Stimulated activated CD4-positive, alpha-beta T cell treated with anti-CD3 and anti-CD28 coated beads, Interleukin-15, amount 100 ng/mL, for 24 hours (primary cell): ENCODE results near the gene PFDN6.
A peak's percentile ranks its signal among the peaks of the same experiment; 100 is the strongest.

Source experiments
- DNase-seq: peaks from one replicate; pipeline ENCODE4 v3.0.0-alpha.2; 2020

PFDN6 gene

GRCh38 chr6:33296797-33297405, 7.5 kb downstream of the PFDN6 start:
- DNase-seq, result no peak

- no peak for DNase-seq
Observed at GRCh38 chr6:33297406-33297955, 8.1 kb downstream of the PFDN6 start.

DNA sequence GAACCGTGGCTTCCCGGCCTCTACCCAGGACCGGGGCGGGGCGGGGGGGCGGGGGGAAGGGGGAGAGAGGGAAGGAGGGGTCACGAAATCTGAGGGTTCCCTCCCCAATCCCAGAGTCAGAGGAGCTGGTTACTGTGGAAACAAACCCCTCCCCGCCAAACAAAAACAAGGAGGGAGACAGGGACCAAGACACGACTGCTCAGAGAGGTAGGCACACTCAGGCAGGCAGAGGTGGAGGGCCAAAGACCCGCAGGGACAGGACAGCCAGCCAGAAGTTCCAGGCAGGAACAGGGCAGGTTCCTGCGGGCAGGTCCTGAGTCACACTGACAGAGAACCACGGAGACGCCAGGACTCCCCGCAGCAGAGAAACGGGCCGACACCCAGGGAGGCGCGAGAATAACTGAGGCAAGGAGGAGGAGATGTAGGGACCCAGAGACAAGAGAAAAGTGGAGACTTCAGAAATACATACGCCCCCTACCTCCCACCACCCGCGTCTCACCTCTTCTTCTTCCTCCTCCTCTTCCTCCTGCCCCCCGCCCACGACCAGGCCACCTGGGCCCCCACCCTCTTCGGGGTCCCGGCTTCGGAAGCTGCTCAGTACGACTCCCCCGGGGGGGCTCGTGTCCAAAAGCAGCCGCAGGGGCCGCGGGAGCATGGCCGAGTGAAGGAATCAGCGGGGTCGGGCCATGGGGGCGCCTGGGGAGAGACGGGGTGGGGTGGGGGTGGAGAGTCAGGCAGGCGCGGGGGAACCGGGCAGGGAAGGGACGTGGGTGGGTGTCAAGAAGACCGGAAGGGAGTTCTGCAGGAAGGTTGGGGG, 8.8 kb downstream of the PFDN6 start:
- peak; percentile 76 for DNase-seq

GRCh38 chr6:33298773-33299236, 9.4 kb downstream of the PFDN6 start, which contains the start of gene RGL2:
TSS of gene RGL2 (minus strand) at chr6:33298942. CDS start at chr6:33298610, 332 bp downstream.
- DNase-seq, result peak; percentile 71

DNA sequence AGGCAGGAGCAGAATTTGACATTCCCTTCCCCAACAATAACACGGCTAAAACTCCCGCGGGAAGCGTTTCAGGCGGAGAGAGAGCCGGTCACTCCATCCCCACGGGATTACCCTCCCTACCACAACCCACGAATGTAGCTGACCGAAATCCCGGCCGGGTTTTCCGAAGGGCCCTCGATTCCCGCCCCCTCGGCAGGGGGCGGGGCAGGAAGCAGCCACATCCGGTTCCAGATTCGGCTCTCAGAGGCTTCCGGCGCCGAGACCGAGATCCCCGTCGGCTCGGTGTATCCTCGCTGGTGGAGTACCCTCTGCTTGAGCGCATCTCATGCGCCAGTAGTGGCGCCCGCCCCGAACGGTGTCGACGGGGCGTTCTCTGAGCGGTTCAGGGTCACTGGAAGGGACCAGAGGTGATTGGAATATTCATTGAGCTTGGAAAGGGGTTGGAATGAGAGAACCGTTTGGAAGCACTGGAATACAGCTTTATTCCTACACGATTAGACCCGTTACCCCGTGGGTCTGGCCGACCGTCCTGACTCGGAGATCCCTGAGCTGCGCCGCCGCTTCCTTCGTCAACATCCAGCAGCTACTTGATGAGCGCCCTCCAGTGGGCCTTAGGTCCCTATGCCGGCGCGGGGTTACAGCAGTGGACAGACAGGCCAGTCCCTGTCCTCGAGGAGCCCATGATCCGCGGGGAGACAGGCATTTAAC, 10.0 kb downstream of the PFDN6 start:
- peak; percentile 95 for DNase-seq

DNA sequence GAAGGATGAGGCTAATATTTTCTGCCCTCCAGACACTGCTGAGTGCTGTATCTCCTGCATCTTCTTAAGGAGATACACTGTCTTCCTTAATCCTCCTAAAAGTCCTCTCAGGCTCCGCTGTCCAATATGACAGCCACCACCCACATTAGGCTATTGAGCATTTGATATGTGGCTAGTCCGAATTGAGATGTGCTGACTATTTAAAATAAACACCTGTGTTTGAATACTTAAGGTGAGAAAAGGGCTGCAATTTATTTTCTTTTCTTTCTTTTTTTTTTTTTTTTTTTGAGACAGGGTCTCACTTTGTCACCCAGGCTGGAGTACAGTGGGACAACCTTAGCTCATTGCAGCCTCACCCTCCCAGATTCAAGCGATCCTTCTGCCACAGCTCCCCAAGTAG, 12.5 kb downstream of the PFDN6 start:
- no peak for DNase-seq

DNA sequence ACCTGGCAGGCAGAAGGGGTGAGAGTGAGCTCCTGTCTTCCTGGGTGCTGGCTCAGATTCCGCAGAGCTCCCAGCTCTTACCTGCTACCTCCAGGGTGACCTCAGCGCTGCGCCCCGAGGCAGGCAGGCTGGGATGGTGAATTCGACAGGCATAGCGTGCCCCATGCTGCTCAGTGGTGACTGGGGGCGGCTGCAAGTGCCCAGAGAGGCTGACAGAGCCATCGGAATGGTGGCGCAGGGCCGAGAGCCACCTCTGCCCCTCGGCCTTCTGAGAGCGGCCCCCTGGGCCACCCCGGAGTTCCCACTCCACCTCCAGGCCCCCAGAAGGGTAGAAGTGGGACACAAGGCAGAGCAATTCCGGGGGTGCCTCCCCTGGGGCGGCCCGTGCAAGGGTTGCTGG, 14.8 kb downstream of the PFDN6 start:
- no peak for DNase-seq

GRCh38 chr6:33305052-33305451, 15.7 kb downstream of the PFDN6 start:
- DNase-seq, result no peak

GRCh38 chr6:33306356-33306755, 17.0 kb downstream of the PFDN6 start:
- no peak for DNase-seq

DNA sequence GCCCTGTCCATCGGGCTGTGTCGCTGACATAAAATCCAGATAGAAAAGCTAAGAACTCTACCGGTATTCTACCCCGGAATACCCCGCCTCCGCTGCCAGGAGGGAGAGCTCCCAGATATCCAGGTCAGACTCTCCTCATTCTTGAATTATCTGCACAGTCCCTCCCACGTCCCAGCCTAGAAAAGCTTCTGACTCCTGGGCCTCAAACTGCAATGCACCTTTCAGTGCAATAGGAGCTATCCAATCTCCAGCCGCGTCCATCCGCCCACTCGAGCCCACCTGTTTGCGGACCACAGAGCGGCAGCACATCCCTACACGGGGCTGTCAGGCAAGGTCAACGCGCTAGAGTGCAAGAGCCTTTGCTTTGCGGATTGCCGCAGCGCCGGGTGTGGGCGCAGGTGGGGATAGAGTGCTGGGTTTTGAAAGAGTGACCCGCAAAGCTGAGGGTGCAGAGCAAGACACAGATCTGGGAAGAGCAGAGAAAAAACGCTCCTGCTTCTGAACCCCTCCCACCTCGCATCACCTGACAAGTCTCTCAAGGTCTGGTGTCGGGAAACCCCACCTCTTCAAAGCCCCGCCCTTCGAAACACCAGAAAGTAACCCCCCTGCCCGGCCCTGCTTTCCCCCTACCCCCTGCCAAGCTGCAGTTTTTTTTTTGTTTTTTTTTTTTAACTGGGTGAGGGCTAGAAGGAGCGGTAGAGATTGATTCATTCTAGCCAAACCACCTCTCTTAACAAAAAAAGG, 23.1 kb downstream of the PFDN6 start:
- DNase-seq, result peak; percentile 89

- DNase-seq, result peak; percentile 66
Observed at GRCh38 chr6:33313105-33313708, 23.8 kb downstream of the PFDN6 start.

GRCh38 chr6:33313709-33314514, 24.5 kb downstream of the PFDN6 start, which contains the start of gene TAPBP:
TSS of gene TAPBP (minus strand) at chr6:33314078. CDS start at chr6:33314041, 37 bp downstream.
- peak; percentile 89 for DNase-seq

- peak; percentile 75 for DNase-seq
Observed at GRCh38 chr6:33314515-33314942, 25.1 kb downstream of the PFDN6 start.

DNA sequence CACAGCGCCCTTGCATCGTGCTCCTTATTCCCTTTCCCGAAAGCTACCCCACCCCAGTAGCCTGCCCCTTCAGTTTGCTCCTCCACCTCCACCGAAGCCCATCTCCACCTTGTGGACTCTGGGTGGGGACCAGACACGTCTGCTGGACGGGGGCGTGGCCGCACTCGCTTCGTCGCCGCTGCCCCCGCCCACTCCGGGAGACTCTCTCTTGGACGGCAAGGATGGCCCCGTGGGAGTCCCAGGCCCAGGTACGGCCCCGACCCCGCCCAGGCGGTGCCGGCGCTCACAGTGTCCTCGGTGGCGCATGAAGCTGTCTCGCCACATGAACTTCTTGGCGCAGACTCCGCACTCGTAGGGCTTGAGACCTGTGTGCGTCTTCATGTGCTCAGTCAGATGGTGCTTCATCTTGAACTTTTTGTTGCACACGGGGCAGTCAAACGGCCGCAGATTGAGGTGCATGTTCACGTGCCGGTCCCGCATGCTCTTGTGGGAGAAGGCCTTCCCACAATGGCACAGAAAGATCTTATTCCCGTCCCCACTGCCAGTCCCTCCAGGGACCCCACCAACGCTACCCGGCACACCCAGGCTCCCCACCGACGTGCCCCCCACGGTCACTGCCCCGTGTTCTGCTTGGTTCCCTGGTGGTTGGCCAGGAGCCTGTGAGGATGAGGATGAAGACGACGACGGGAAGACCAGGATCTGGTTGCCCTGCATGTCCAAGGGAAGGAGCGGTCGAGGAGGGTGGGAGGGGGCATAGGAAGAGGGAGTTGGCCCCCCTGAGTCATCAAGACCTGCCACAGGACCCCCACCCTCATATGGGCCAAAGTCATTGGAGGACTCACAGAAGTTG, 25.8 kb downstream of the PFDN6 start:
- DNase-seq, result peak; percentile 44

GRCh38 chr6:33315793-33316602, 26.6 kb downstream of the PFDN6 start:
- no peak for DNase-seq

DNA sequence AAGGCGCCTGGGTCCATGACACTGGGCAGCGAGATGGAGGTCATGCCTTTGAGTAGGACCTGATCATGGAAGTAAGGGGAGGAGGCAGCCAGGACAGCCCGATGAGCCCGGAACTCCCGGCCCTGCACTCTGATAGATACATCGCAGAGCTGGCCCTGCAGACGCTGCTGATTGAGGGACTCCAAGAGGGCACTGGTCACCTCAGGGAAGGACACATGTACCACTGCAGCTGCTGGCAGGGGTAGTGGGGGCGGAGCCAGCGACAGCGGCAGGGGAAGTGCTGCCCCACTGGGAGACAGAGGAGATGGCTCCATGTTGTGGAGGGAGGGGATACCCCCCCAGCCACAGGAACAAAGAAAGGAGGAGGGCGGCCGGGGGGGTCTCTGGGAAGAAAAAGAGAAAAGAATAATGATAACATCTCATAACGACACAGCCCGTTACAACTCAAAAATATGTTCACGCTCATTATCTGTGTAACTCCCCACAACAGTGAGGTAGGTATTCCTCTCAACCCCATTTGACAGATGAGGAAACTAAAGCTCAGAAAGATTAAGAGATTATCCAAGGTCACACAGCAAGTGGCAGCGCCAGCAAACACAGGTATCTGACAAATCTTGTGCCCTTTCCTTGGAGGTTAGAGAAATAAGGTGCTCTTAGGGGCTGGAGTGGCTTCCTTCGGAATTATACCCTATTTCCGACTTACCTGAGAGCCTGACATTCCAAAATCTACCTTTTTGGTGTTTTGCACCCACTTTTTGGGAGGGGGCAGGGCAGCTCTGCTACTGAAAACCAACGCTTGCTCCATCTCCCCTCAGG, 27.4 kb downstream of the PFDN6 start:
- DNase-seq, result no peak

- DNase-seq, result no peak
Observed at GRCh38 chr6:33317419-33317668, 27.9 kb downstream of the PFDN6 start.

DNA sequence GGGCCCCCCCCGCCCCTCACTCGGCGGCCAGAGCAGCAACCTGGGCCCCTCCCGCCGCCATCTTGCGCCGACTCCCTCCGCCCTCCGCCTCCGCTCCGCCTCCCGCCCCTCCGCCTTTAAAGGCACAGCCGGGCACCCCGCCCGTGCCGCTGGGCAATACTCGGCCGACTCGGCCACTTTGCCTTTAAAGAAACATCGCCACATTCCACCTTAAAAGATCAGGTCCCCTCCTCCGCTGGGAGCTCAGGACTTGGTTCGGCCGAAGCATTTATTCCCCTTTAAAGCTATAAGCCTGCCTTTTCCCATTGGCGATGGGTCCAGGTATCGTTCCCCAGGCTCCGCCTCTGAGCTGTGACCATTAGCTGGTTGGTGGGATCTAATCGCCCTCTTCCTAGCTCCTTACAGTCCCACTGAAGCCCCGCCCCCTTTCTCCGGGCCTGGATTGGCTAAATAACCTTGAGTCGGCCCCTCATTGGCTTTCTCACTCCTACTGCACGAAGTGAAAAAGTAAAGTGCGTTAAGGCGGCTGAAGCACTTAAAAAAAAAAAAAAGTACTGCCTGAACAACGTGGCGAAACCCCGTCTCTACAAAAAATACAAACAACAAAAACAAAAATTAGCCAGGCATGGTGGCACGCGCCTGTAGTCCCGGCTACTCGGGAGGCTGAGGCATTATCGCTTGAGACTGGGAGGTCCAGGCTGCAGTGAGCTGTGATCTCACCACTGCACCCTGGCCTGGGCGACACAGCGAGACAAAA, 28.4 kb downstream of the PFDN6 start, which contains the start of gene ZBTB22:
Gene ZBTB22 (minus strand): TSS at position 76 of the 757 bp plus-strand sequence. CDS start 828 bp downstream, outside the sequence.
- DNase-seq, result peak; percentile 98
